Suppressor macrophage (primary cell): Measurements from ENCODE around the gene CCNY.
A peak's percentile ranks its signal among the peaks of the same experiment; 100 is the strongest.
"Not testable (repeated sequence)": the region's sequence is repeated elsewhere in the genome, so short reads cannot be mapped to it uniquely, and the experiment has no call there.

Experiments used
- DNase-seq, 4 experiments: peaks; one replicate each; pipeline ENCODE4 v3.0.0-alpha.2; 2020 to 2022

Gene CCNY

GRCh38 chr10:35334297-35334696 lies 2.0 kb upstream of the CCNY start:
- peak in 2 of 4 experiments; percentile 20 to 25 for DNase-seq

GRCh38 chr10:35335133-35336083 lies 901 bp upstream of the CCNY start:
- DNase-seq = peak in 1 of 4 experiments; percentile 22

GRCh38 chr10:35336921-35337823 lies 863 bp downstream of the CCNY start:
- peak; percentile 33 to 63 (median 48) for DNase-seq

- DNase-seq = peak in 1 of 4 experiments; percentile 19
Observed at GRCh38 chr10:35339942-35340341, 3.6 kb downstream of the CCNY start.

DNA sequence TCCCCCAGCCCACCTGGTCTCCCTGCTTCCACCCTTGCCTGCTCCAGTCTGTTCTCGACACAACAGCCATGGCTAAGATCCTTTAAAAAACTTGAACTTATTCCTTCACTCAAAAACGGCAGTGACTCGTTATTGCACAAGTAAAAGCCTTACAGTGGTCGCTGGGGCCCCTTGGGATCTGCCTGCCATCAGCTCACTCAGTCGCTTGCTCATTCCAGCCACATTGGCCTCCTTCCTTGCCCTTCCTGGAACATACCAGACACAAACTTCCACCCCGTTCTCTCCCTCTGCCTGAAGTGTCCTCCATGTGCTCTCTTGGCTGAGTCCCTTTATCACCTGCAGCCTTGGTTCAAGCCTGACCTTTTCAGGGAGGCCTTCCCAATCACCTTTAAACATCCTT lies 4.7 kb downstream of the CCNY start:
- no peak for DNase-seq

- DNase-seq = no peak
Observed at GRCh38 chr10:35341521-35341920, 5.2 kb downstream of the CCNY start.

- DNase-seq = no peak
Observed at GRCh38 chr10:35342183-35342753, 6.0 kb downstream of the CCNY start.

- DNase-seq = no peak
Observed at GRCh38 chr10:35343739-35344138, 7.4 kb downstream of the CCNY start.

DNA sequence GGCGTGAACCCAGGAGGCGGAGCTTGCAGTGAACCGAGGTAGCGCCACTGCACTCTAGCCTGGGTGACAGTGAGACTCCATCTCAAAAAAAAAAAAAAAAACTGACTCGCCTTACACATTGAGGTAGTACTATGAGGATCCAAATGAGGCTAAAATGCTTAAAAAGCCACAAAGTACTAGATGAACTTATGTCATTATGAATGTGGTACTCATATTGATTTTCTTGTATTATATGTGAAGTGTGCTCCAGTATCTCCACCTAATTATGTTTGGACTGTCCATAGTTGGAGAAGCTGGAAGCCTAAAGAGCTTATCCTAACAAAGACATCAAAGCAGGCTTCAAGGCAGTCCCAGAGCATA lies 9.1 kb downstream of the CCNY start:
- no peak for DNase-seq

- peak; percentile 31 to 59 (median 52) for DNase-seq
Observed at GRCh38 chr10:35346248-35346647, 9.9 kb downstream of the CCNY start.

DNA sequence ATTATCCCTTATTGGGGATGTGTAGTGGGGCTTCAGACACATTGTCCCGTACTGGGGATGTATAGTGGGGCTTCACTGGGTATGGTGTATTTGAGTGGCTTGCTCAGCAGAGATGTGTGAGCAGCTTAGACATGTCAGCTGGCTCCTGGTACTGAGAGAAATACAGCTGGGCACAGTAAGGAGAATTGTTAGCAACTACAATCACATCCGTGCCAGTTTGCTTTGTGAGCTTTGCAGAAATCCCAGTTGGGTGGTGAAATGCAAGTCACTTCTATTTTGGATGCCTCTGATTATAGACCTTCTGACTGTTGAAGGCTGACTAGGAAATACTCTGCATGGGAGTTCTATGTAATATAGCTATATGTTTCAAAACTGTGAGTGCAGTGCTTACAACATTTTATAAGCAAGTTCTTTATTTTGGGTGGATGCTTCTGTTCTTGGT lies 10.8 kb downstream of the CCNY start:
- peak; percentile 42 to 79 (median 63) for DNase-seq

DNA sequence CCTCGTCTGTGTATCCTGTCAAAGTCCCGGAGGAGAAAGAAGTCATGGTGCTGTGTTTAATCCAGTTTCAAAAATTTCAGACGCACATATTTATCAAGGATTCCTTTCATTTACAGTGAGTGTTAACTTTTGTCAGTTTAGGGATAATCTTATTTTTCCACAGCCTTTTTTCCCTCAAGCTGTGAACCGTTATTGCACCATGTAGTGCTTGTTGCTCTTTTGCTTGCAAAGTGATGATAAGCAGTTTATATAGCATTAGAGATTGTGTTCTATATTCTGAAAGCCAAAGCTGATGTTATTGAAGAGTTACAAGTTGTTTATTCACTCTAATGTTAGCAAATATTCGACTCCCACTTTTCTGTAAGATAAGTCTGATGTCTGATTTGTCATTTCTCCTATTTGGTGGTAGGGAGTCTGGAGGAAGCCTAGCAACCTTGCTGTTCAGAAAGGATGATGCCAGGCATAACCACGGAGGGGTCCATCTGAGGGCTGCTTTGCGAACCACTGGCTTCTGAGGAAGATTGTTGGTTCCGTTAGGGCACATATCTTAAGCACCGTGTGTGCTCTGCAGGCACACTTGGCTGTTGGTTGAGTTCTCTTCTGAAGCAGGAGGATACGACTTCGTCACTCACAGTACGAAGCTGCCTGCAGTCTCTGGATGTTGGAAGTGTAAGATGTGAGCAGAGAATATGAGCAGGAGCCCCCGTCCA lies 11.7 kb downstream of the CCNY start:
- no peak for DNase-seq

GRCh38 chr10:35348609-35349388 lies 12.5 kb downstream of the CCNY start:
- DNase-seq = no peak

- no peak for DNase-seq
Observed at GRCh38 chr10:35349389-35349915, 13.1 kb downstream of the CCNY start.

GRCh38 chr10:35351021-35351420 lies 14.7 kb downstream of the CCNY start:
- peak in 1 of 4 experiments; percentile 31 for DNase-seq

DNA sequence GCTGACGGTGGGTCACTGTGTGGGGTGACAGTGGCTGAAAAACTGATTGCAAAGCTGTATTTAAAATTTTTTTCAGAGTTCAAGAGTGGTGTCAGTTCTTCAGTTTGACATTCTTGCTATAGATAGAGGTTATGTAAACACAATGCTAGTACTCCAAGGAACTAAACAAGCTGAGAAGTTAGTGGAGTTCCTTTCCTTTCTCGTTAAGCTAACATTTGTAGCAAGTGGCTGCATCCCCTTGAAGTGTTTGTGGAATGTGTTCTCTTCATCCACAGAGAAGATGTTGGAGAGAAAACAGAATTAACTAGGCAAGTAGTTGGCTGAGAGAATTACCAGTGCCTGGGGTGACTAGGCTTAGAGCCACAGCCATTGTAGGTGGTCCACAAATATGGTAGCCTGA lies 15.8 kb downstream of the CCNY start:
- no peak for DNase-seq

DNA sequence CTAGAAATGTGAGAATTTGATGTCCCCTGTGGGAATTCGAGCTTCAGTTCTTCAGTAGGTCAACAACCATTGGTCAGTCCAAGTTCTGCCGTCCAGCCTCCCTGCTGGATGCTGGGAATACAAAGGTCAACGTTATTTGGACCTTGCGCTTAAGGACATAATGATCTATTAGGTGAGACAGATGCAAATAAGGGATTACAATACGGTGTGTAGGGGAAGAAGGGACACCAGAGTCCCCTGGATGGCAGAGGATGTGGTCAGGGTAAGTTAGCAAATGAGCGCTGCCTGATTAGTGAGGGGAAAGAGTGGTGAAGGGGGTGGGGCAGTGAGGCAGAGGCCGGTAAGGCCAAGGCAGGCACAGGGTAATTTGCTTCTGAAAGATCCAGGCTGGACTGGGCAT lies 16.2 kb downstream of the CCNY start:
- no peak for DNase-seq

- DNase-seq = no peak
Observed at GRCh38 chr10:35353395-35353794, 17.1 kb downstream of the CCNY start.

- no peak for DNase-seq
Observed at GRCh38 chr10:35353805-35354204, 17.5 kb downstream of the CCNY start.

GRCh38 chr10:35354257-35354656 lies 17.9 kb downstream of the CCNY start:
- DNase-seq = not testable (repeated sequence)
